ENCODE measurements around the gene KIF4A. TPM values are rescaled to one million over a fixed set of nuclear protein-coding genes. Genes with fewer than 3 reads are reported as not detected.
"Not testable (repeated sequence)": the region's sequence is repeated elsewhere in the genome, so short reads cannot be mapped to it uniquely, and the experiment has no call there.

Gene KIF4A
- total RNA-seq, 1 donor: 10.8 TPM

GRCh38 chrX:70352496-70352895, 62.6 kb downstream of the KIF4A start:
- TF ChIP-seq CTCF (IDR thresholded peaks at IDR 0.05; ENCODE audit: insufficient read depth, low read depth, low read length): no peak
- no peak for DNase-seq (ENCODE audit: low read depth)
- no peak overlapping the region for H3K4me3 ChIP-seq (ENCODE audit: low read depth, low read length)

GRCh38 chrX:70353514-70353913, 63.6 kb downstream of the KIF4A start:
- TF ChIP-seq CTCF (IDR thresholded peaks at IDR 0.05; ENCODE audit: insufficient read depth, low read depth, low read length): no peak
- no peak overlapping the region for H3K4me3 ChIP-seq (ENCODE audit: low read depth, low read length)
- DNase-seq (ENCODE audit: low read depth): no peak

- no peak overlapping the region for H3K4me3 ChIP-seq (ENCODE audit: low read depth, low read length)
- no peak for TF ChIP-seq CTCF (IDR thresholded peaks at IDR 0.05; ENCODE audit: insufficient read depth, low read depth, low read length)
- no peak for DNase-seq (ENCODE audit: low read depth)
Measured at GRCh38 chrX:70354716-70355115, 64.8 kb downstream of the KIF4A start.

GRCh38 chrX:70359458-70359857, 69.6 kb downstream of the KIF4A start:
- DNase-seq (ENCODE audit: low read depth): no peak
- no peak overlapping the region for H3K4me3 ChIP-seq (ENCODE audit: low read depth, low read length)
- TF ChIP-seq CTCF (IDR thresholded peaks at IDR 0.05; ENCODE audit: insufficient read depth, low read depth, low read length): no peak

- DNase-seq (ENCODE audit: low read depth): no peak
- TF ChIP-seq CTCF (IDR thresholded peaks at IDR 0.05; ENCODE audit: insufficient read depth, low read depth, low read length): no peak
Measured at GRCh38 chrX:70360366-70360765, 70.5 kb downstream of the KIF4A start.

GRCh38 chrX:70368731-70369130, 78.8 kb downstream of the KIF4A start:
- DNase-seq (ENCODE audit: low read depth); H3K4me3 ChIP-seq (ENCODE audit: low read depth, low read length): not testable (repeated sequence)

More at GRCh38 chrX:70360366-70360765, 70.5 kb downstream of the KIF4A start:
- no peak overlapping the region for H3K4me3 ChIP-seq (ENCODE audit: low read depth, low read length)

GRCh38 chrX:70386235-70386634, 96.3 kb downstream of the KIF4A start:
- no peak overlapping the region for H3K4me3 ChIP-seq (ENCODE audit: low read depth, low read length)
- TF ChIP-seq CTCF (IDR thresholded peaks at IDR 0.05; ENCODE audit: insufficient read depth, low read depth, low read length): no peak
- DNase-seq (ENCODE audit: low read depth): peak; percentile 6

All from fibroblast of villous mesenchyme (primary cell).